ENCODE results near the gene PDE1C. TPM values are rescaled to one million over a fixed set of nuclear protein-coding genes. Genes with fewer than 3 reads are reported as not detected.

Gene PDE1C
- total and polyA plus RNA-seq, 12 donors = 0.33 to 9.9 (median 2.9) TPM

DNA sequence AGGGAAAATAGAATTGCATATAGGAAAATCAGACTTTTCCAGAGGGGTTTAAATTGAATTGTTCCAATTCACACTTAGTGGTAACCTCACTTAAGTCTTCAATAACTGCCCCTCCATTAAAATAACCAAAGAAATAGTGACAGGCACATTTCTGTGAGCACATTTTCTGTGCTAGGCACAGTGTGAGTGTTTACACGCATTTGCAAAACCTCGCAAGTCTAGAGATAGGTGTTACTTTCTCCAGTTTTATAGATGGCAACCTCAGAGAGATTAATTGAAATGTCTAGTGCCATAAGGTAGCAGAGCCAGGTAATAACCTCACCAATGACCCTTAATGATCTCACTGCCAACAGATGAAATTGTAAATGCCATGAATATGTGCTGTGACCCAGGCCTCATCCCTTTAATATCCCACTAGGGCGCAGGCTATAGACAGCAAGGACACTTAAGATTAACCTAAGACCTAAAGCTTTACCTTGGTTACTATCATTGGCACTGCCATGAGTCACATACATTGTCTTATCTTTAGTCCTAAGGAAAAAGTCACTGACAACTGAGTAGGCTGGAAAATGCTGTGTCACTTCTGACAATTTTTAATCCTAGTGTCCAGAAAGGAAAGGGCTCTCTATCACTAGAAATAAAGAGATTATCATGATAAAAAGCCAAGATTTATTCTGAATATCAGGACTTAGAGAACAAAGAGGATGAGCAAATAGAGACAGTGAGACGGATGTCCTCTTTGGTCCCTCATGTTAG is 195.4 kb downstream of the PDE1C start:
- Histone ChIP-seq H3K9me3 (replicated peaks in 1 of 3) (no peaks in the 10 kb centered on the region), H3K36me3 (replicated peaks in 1 of 2) (no peaks in the 10 kb centered on the region), H3K27ac (peak overlapping the region in 2 of 5 donors; percentile 61 to 62), H3K27me3 (no peaks in the 10 kb centered on the region), H3K4me3 (no peak overlapping the region), H3K4me1 (replicated peaks in 1 of 2) (no peaks in the 10 kb centered on the region)
- TF ChIP-seq POLR2A (IDR thresholded peaks at IDR 0.05) = no peak
- TF ChIP-seq, protein P1, sequence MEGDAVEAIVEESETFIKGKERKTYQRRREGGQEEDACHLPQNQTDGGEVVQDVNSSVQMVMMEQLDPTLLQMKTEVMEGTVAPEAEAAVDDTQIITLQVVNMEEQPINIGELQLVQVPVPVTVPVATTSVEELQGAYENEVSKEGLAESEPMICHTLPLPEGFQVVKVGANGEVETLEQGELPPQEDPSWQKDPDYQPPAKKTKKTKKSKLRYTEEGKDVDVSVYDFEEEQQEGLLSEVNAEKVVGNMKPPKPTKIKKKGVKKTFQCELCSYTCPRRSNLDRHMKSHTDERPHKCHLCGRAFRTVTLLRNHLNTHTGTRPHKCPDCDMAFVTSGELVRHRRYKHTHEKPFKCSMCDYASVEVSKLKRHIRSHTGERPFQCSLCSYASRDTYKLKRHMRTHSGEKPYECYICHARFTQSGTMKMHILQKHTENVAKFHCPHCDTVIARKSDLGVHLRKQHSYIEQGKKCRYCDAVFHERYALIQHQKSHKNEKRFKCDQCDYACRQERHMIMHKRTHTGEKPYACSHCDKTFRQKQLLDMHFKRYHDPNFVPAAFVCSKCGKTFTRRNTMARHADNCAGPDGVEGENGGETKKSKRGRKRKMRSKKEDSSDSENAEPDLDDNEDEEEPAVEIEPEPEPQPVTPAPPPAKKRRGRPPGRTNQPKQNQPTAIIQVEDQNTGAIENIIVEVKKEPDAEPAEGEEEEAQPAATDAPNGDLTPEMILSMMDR (IDR thresholded peaks at IDR 0.05) = no peak
- intact Hi-C loops (cut with DNase I) = no loop called here
- WGBS, 4 donors = 76 to 83% (median 79%) methylated on average over 4 of the region's 4 CpGs
- DNase-seq = no peak

DNA sequence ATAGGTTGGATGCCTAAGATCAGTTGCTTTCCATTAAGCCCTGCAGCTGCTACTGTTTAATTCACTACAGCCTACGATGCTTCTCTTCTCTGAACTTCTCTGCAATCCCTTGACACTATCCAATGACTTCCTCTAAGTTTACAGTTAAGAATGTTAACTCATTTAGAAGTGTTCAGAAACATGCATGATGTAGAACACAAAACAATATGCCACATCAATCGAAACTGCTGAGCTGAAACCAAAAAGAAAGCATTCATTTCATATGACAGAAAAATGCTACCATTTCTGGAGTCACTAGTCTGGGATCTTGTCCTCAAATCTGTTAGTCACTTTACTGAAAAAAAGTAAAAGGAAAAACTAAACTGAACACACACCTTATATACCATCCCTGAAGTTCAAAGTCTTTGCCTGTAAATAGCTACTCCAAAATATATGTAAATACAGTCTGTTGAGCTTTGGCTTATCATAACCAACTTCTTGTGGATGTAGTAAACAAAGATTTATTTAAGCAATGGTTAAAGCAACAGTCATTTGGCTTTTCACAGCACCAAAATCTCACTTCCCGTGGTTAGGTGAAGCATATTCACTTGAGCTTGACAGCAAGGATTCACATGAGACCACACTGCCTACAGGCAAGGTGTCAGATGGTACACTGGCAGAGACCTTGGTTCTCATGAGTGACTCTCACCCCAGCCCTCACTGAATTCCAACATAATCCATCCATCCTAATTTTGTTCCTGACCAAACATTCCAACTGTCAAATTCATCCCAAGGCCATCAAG is 196.2 kb downstream of the PDE1C start:
- intact Hi-C loops (cut with DNase I) = no loop called here
- no peak overlapping the region for H3K4me3 ChIP-seq
- H3K27me3 ChIP-seq = no peaks in the 10 kb centered on the region
- no peaks in the 10 kb centered on the region for H3K36me3 ChIP-seq (replicated peaks in 1 of 2)
- no peaks in the 10 kb centered on the region for H3K4me1 ChIP-seq (replicated peaks in 1 of 2)
- TF ChIP-seq, protein P1 (IDR thresholded peaks at IDR 0.05) = no peak
- TF ChIP-seq POLR2A (IDR thresholded peaks at IDR 0.05) = no peak
- no peak overlapping the region for H3K27ac ChIP-seq
- 52 to 64% (median 58%) methylated on average over 3 of the region's 3 CpGs for WGBS, 4 donors
- no peaks in the 10 kb centered on the region for H3K9me3 ChIP-seq (replicated peaks in 1 of 3)
- no peak for DNase-seq

DNA sequence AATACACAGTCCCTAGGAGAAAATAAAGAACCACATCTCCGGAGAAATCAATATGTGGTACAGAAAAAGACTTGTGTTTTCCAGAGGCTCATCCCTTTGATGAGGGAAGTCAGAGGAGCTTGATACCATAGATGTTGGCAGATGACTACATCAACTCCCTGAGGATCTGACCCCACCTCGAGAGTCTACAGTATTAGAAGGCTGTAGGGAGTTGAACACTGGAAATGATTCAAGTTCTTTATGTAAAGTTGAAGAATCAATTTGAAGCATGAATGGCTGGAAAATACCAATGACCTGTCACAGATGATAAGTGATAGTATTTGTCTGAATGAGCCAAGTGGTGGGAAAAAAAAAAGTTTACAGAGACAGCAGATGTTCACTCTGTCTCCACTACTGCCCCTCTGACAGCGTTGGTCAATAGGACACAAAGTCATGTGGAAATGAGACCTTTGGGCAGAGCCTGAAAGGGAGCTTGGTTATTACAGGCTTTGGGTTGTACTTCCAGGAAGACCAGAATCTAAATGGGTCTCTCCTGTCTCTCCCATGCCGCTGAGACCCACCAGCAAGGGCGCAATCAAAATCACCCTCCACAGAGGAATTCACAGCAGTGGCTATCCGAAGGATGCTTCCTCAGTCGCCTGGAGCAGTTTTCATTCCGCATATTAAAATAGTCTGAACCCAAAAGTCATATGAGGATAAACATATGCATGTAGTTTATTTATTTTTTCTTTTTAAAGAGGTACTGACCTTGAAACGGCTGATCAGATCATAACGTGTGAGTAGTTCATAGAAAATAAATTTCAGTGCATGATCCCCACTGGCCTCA is 197.4 kb downstream of the PDE1C start:
- no peak for DNase-seq
- no peak for TF ChIP-seq POLR2A (IDR thresholded peaks at IDR 0.05)
- TF ChIP-seq, protein P1 (IDR thresholded peaks at IDR 0.05) = no peak
- Histone ChIP-seq H3K27ac (no peak overlapping the region), H3K36me3 (replicated peaks in 1 of 2) (no peaks in the 10 kb centered on the region), H3K4me1 (replicated peaks in 1 of 2) (no peaks in the 10 kb centered on the region), H3K4me3 (no peak overlapping the region), H3K27me3 (no peaks in the 10 kb centered on the region), H3K9me3 (replicated peaks in 1 of 3) (no peaks in the 10 kb centered on the region)
- WGBS, 4 donors = 71 to 81% (median 75%) methylated on average over 10 of the region's 10 CpGs
- intact Hi-C loops (cut with DNase I) = no loop called here

DNA sequence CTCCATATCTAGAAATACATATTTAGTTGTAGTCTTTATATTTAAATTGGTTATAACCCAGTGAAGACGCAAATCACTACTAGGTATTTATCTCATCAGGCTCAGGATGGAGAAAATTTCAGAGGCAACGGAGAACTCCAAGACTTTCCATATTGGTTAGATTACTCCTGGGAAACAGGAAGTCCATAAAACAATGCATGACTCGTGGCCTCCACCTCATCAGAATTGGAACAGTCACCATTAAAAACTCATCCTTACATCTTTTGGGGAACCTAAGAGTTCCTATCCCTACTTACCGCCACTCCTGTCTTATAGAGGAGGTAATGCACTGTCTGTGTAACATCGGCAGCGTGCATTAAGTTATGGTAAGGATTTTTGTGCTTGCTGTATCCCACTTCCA is 205.6 kb downstream of the PDE1C start:
- TF ChIP-seq POLR2A (IDR thresholded peaks at IDR 0.05) = no peak
- TF ChIP-seq, protein P1 (IDR thresholded peaks at IDR 0.05) = no peak
- Histone ChIP-seq H3K4me3 (no peak overlapping the region), H3K27ac (no peak overlapping the region), H3K9me3 (replicated peaks in 1 of 3) (no peaks in the 10 kb centered on the region), H3K36me3 (replicated peaks in 1 of 2) (no peaks in the 10 kb centered on the region), H3K27me3 (no peaks in the 10 kb centered on the region), H3K4me1 (replicated peaks in 1 of 2) (no peaks in the 10 kb centered on the region)
- intact Hi-C loops (cut with DNase I) = no loop called here
- 76 to 80% (median 78%) methylated on average over 6 of the region's 6 CpGs for WGBS, 4 donors
- DNase-seq = no peak
